GM18526 (cell line): ENCODE results near the gene SETD7.

Experiments used
- POLR2A ChIP-seq: IDR thresholded peaks from 3 replicates; pipeline ENCODE4 v1.6.1; 2011; ENCODE audit not compliant: insufficient read length; ENCODE audit errors: extremely low read depth

The SETD7 gene

DNA sequence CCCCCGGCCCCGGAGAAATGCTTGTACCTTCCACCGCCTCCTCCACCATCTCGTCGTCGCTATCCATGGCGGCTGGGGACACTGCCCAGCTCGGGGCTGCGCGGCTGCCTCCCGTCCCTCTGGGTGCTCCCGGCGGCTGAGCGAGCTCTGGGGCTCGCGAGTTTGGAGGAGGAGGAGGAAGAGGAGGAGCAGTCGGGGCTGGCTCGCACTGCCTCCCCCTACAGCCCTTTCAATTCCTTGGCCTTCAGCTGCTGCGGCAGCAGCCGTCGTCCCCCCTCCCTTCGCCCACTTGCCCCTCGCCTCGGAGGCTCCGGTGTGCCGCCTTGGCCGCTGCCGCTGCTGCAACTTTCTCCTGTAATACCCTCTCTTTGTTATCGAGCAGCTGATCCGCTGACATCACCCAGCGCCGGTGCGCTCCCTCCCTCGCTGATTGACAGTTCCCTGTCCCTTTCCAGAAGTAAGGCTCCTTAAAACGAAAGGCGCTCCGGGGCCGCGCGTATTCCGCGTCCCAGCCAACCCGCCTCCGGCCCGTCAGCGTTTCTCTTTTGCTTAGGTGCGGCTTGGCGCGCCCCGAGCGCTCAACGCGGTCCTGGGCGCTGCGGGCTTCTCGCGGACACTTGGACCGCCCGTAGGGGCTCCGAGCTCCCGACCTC lies at the start of gene SETD7:
Gene SETD7, minus strand, starts transcription at position 149 of the 653 bp plus-strand sequence. Its CDS starts 82 bp downstream, at position 67.
- no peak for TF ChIP-seq POLR2A

DNA sequence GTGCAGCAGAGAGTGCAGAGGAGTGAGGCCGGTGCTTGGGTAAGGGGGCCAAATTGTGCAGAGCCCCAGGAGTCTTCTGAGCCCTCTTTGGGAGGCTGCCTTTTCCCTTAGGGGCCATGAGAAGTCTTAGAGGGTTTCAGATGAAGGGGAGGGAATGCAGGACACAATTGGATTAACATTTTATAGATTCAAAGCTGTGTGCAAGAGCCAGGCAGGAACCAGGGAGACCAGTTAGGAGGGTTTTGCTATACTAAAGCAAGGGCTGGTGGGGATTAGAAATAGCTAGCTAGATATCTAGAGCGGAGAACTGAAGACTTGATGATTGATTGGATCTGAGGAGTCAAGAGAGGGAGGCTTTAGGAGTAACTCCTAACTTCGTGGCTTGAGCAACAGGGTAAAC lies 49.5 kb upstream of the SETD7 start:
- no peak for TF ChIP-seq POLR2A

DNA sequence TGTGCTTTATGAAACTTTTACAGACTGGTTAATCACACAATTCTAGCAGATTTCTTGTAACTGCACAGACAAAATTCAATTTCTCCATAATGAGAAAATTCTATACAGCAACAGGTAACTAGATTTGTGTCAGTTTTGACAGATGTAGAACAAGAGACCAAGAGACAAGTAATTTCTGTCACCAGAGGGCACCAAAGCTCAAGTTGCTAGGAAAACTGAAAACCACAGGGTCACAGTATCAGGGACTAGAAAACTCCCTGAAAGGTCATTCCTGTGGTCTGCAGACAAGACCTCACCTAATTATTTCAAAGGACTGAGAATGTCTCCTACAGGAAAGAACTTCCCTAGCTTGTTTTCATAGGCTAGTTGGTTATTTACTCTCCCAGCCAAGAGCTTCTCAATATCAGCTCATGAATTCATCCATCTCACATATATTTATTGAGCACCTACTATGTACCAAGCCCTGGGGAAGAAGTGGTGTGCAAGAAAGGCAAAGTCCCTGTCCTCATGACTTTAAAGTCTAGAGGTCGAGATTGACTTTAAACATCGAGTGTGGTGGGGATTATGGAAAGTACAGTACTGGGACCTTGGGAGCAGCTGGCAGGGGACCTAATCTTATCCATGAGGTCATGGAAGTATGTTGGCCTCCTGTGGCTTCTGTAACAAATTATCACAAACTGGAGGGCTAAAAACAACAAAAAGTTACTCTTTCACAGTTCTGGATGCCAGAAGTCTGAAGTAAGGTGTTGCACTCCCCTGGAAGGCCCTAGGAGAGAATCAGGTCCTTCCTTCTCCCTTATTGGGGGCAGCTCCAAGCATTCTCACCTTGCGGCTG lies 47.8 kb upstream of the SETD7 start:
- no peak for TF ChIP-seq POLR2A

DNA sequence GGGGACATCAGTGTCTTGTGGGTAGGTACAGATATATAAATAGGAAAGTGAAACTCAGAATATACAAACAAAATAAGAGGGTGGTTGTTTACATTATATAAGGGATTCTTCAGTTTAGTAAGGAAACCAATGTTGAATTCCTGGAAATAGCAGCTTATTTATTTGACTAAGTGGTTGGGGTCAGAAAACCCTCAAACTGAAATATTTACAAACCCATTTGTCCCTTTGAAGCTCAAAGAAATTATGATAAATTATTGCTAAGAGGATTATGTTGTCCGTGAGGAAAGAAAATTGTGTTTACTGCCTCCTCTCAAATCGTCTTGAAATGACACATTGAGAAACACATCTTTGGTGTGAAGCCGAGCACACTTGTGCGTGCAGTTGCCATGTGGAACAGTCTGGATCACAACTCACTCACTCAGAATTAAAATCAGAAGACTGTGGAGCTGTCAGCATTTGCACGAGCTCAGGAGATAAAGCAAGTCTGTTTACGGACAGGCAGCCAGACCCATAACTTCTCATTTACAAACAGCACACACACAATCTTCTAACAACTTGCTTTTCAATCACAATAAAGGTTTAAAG lies 46.8 kb upstream of the SETD7 start:
- no peak for TF ChIP-seq POLR2A

DNA sequence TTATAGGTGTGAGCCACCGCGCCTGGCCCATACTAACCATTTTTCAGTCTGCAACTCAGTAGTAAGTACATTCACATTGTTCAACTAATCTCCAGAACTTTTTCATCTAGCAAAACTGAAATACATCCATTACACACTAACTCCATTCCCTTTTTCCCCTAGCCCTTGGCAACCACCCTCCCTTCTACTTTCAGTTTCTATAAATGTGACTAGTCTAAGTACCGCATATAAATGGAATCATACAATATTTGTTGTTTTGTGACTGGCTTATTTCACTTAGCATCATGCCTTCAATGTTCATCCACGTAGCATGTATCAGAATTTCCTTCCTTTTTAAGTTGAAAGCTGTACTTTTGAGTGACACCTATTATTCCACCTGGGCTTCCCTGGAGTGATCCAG lies 44.6 kb upstream of the SETD7 start:
- no peak for TF ChIP-seq POLR2A

DNA sequence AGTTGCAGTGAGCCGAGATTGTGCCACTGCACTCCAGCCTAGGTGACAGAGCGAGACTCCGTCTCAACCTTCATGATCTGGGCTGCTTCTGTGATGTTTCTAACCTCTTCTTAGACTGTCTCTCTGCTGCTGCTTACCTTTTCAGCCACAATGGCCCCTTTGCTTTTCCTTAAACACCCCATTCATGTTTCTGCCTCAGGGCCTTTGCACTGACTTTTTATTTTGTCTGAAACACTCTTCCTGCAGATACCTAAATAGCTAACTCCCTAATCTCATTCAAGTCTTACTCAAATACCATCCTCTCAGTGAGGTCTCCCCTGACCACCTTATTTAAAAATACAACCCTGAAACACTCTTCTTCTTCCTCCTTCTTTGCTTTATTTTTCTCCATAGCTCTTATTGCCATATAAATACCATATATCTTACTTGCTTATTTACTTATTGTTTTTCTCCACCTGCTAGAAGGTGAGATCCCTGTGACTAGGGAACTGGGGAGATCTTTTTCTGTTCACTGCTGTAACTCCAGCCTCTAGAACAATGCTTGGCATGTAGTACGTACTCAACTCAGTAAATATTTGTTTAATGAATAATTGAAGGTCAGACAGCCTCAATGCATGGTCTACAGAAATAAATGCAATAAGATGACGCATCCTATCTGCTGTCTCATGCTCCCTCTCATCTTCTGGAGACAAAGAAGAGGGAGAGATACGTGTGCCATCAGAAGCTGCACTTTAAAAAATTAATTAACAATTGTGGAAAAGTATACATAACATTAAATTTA lies 43.8 kb upstream of the SETD7 start:
- TF ChIP-seq POLR2A = no peak

DNA sequence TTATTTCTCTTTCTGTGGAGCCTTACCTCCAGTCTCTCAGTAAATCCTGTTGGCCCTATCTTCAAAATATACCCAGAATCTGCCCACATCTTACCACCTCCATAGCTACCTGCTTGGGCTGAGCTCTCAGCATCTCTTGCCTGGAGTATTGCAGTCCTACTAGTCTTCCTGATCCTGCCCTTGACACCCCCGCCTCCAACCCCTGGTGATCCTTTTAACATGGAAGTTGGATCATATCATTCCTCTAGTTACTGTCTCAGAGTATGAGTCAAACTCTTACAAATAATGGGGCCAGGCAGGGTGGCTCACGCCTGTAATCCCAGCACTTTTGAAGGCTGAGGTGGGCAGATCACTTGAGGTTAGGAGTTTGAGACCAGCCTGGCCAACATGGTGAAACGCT lies 43.1 kb upstream of the SETD7 start:
- TF ChIP-seq POLR2A = no peak

DNA sequence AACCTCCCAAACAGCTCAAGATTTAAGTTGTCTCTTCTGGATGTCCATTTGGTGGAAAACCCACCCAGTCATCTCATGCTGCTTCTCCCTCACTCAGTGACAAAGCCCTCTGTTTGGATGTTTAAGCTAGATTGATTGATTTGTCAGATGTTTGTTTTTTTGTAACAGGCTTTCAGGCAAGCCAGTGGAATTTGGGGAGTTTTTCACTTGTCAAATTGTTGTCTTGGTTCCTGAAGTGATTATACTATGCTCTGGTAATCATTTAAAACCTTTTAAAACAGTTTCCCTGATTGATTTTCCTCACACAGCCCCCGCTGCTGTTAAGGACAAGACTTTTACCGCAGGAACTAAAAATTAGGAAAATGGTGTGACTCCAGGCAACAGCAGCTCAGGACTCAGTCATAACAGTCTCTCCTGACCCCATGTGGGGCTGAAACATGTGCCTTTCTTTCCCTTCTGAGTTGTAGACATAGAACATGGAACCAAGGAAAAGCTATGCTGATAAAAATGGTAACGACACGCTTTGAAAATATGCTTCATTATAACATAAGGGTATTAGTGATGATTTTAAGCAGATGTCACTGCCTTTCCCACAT lies 40.8 kb upstream of the SETD7 start:
- no peak for TF ChIP-seq POLR2A

DNA sequence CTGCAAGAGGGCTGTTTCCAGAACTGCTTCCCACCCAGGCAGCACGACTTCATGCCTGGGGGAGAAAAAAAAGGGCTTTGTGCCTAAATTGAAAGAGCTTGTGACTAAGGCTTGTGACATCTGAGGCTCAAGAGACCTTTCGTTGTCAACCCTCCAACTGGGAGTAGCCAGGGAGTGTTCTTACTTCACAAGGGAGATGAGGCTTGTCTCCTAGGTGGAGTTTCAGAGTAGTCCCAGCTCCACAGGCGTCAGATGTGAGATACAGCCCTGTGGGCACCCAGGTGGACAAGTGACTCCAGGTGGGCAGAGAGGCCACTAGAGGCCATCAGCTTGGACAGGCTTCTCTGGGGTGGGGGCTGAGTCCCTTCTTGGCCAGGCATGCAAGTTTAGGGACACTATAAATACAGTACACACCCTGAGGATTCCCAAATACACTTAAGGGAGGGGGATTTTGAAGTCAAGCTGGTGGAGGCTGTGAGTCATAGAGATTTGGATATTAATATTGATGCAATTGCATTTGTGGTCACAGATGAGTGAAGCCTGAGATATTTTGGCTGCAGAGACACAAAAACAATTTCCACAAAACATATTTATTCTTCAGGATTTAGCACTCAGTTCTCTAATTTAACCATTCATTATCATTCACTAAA lies 40.1 kb upstream of the SETD7 start:
- TF ChIP-seq POLR2A = no peak

DNA sequence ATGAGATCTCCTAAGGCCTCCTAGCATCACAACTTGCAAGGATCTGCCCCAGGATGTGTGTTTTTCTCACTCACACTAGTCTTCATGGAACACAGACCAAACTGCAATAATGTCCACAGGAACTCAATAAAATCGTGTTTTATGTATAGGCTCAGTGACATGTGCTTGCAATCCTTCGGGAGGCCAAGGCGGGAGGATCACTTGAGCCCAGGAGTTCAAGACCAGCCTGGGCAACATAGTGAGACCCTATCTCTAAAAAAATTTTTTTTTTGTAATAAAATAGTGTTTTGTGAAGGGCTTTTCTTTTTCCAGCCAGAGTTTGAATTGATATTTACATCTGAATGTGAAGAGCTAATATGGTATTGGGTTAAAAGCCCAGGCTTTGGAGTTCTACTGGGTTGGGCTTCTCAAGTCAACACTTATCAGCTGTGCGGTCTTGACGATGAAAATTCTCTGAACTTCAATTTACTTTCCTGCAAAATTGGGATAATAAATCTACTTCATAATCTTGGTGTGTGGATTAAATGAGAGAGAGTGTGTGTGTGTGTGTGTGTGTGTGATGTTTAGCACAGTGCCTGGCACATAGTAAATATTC lies 38.7 kb upstream of the SETD7 start:
- no peak for TF ChIP-seq POLR2A

DNA sequence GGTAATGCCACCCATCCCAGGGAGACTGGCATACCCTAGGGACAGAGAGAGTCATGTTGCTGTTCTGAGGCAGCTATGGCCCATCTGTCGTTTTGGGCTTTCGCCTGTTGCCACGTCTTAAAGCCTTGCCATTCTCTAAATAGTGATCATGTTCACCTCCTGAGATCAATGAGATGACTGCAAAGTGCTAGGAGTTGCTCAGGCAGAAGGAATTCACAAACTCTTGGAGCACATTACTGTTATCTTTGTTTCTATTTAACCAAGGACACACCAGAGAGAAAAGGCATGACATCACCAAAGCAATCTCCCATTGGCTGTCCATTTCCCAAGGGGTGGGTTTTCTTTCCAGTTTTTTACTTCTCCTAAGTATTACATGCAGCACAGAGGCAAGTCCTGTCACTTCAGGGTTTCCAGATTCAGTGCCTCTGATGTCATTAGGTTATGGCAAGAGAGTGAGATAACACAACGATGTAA lies 37.1 kb upstream of the SETD7 start:
- TF ChIP-seq POLR2A = no peak

DNA sequence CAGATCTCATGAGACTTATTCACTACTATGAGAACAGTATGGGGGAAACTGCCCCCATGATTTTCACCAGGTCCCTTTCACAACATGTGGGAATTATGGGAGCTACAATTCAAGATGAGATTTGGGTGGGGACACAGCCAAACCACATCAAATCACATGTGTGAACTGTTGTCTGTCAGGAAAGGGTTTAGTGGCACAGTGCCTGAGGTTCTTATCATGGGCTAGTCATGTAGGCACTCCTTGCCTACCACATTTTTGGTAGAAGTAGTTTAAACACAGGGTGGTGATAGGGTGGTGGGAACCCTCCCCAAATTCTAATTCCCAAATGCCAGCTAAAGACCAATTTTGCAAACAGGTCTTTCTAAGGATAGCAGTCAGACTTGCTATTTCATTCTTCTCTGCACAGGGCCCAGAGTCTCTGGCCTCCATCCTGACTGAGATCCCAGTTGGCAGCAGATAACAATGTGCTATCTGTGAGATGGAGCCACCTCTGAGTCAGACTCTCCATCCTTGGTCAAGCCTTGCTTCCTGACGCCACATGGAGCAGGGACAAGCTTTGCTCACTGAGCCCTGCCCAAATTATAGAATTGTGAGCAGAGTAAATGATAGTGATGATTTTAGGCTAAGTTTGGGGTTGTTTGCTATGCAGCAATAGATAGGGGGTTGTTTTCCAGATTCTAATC lies 33.5 kb upstream of the SETD7 start:
- no peak for TF ChIP-seq POLR2A

DNA sequence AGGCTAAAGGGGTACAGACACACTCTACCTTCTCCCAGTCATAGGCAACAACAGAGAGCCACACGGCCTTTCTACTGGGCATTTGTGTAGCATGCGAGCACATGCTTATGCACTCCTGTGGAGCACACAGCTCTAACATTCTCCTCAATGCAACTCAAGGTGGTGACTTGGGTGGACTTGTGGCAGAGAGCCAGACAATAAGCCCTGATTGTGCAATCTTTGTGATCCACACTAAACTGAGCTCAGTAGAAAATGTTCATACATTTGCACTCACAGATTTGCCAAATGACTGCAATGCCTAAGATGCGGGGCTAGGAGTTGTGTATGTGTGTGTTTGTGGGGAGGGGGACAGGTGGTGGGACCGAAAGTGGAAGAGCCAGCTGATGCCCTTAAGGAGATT lies 31.4 kb upstream of the SETD7 start:
- TF ChIP-seq POLR2A = no peak

DNA sequence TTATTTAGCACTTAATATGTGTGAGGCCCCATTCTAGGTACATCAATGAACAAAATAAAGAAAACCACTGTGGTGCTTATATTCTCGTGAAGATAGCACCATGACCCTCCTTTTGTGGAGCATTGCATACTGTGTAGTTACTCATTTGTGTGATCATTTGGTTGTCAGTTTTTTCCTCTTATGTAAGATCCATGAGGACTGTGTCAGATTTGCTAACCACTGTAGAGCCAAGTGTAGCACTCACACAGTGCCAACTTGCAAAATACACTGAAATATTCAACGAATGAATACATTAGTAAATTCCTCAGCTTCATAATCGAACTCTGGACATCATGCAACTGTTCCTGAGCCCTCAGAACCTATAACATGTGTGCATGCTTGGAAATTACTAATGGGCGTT lies 29.5 kb upstream of the SETD7 start:
- TF ChIP-seq POLR2A = no peak
